Right lobe of liver (tissue), 6 donors: ENCODE measurements around the gene SUPT4H1. TPM values are rescaled to one million over a fixed set of nuclear protein-coding genes. Genes with fewer than 3 reads are reported as not detected.
A peak's percentile ranks its signal among the peaks of the same experiment; 100 is the strongest.

Experiments
- ATAC-seq, 4 donors: fragments of 200-7000 bp; cut with Tn5 transposase; one replicate each; pipeline ENCODE4 v1.9.1; 2020; ENCODE audit warnings: mild to moderate bottlenecking in 4 of 4, moderate library complexity in 4 of 4
- DNase-seq, 3 donors: peaks; one replicate each; pipeline ENCODE4 v3.0.0-alpha.2; 2020
- H3K27ac ChIP-seq, 3 donors: fragments of 200-600 bp; one replicate each; pipeline ENCODE4 v1.8.0; 2022
- H3K27me3 ChIP-seq, 2 donors: fragments of 200-600 bp; one replicate each; pipeline ENCODE4 v1.8.0; 2022
- H3K36me3 ChIP-seq, 4 donors: fragments of 200-600 bp; sonication (generic) in 1 of 4; one replicate each; pipeline versions ENCODE4 v1.5.1 to v1.8.0; 2017 to 2022; ENCODE audit warnings: control low read depth in 1 of 4
- H3K4me1 ChIP-seq, 4 donors: fragments of 200-600 bp; sonication (generic) in 1 of 4; one replicate each; pipeline versions ENCODE4 v1.5.1 to v1.8.0; 2017 to 2022; ENCODE audit warnings: control low read depth in 1 of 4
- H3K4me3 ChIP-seq, 3 donors: fragments of 200-600 bp; one replicate each; pipeline ENCODE4 v1.8.0; 2022
- H3K9me3 ChIP-seq, 4 donors: fragments of 200-600 bp; sonication (generic) in 1 of 4; one replicate each; pipeline versions ENCODE4 v1.5.1 to v1.8.0; 2017 to 2022; ENCODE audit warnings: control low read depth in 1 of 4
- CTCF ChIP-seq, 4 donors: fragments of 200-600 bp in 3 of 4; fragments of 450-650 bp in 1 of 4; IDR thresholded peaks; one replicate each; pipeline versions ENCODE4 v1.5.1 to v1.8.0; 2016 to 2022; ENCODE audit warnings: antibody characterized with exemption in 4 of 4, mild to moderate bottlenecking in 2 of 4
- POLR2A ChIP-seq: fragments of 450-650 bp; IDR thresholded peaks from one replicate; pipeline ENCODE4 v1.6.1; 2017; ENCODE audit warnings: antibody characterized with exemption, mild to moderate bottlenecking
- WGBS: methylation state at CpG from one replicate; pipeline ENCODE4 v1.1.6; 2018; ENCODE audit warnings: low coverage, low lambda C conversion rate; ENCODE audit not compliant: insufficient coverage; ENCODE audit errors: missing lambda C conversion rate; 5-methylcytosine and 5-hydroxymethylcytosine counted together
- intact Hi-C, 2 donors: fragments of 100-400 bp; cut with DNase I; formaldehyde crosslinking; loops; one replicate each; pipeline versions ENCODE4 v1.11.2 to v1.14.1; 2022
- total RNA-seq, 6 experiments: library from RNA; depleted of rRNA in 2 of 6; stranded (reverse); fragments of >200 nt in 2 of 6; fragmentation: NEBNext Ultra II Directional in 3 of 6; extraction: Animal tissue kit (Norgen Biotek cat#: 25700) in 3 of 6; gene quantifications; one replicate each; pipeline versions ENCODE4 v1.1.0 to v1.2.4, GENCODE V29; 2016 to 2023
- donor health status: DM: no; HTN: yes; CAD: no.
- donor health status: DM: no; HTN: no; CAD: no.
- donor health status: DM: no; HTN: no; CAD: no.
- donor health status: DM: no; HTN: yes; CAD: no.
- donor health status: DM: no; HTN: yes; CAD: no.

SUPT4H1 gene
- total RNA-seq, 6 experiments from 2014 or later: 24.8 to 50.9 (median 37.0) TPM

- Histone ChIP-seq H3K36me3 (no peaks in the 10 kb centered on the region), H3K27ac (no peak overlapping the region), H3K4me3 (no peak overlapping the region), H3K4me1 (peaks cover 0 to 82% (median 26%) of the 10 kb centered on the region in 4 donors), H3K27me3 (no peaks in the 10 kb centered on the region), H3K9me3 (no peaks in the 10 kb centered on the region)
- TF ChIP-seq CTCF (IDR thresholded peaks at IDR 0.05) (no peak), POLR2A (no peak)
- no peak for ATAC-seq
- 68% methylated on average over 2 of the region's 3 CpGs for WGBS
- intact Hi-C loops: no loop called here
- no peak for DNase-seq
Observed at GRCh38 chr17:58386708-58387107, 34.7 kb upstream of the SUPT4H1 start.

- Histone ChIP-seq H3K27ac (peak overlapping the region in 2 of 3 donors; percentile 47 to 70), H3K27me3 (no peaks in the 10 kb centered on the region), H3K4me3 (no peak overlapping the region), H3K9me3 (no peaks in the 10 kb centered on the region), H3K36me3 (no peaks in the 10 kb centered on the region), H3K4me1 (peaks cover 0 to 85% (median 31%) of the 10 kb centered on the region in 4 donors)
- TF ChIP-seq CTCF (IDR thresholded peaks at IDR 0.05) (no peak), POLR2A (no peak)
- no peak for ATAC-seq
- intact Hi-C loops: no loop called here
- WGBS: 47% methylated on average over 4 of the region's 4 CpGs
- no peak for DNase-seq
Observed at GRCh38 chr17:58385359-58385899, 33.4 kb upstream of the SUPT4H1 start.

- DNase-seq (no peak), ATAC-seq (no peak)
- TF ChIP-seq CTCF (IDR thresholded peaks at IDR 0.05) (no peak), POLR2A (no peak)
- intact Hi-C loops: no loop called here
- Histone ChIP-seq H3K4me3 (no peak overlapping the region), H3K27ac (peak overlapping the region in 2 of 3 donors; percentile 47 to 70), H3K36me3 (no peaks in the 10 kb centered on the region), H3K4me1 (peaks cover 0 to 85% (median 33%) of the 10 kb centered on the region in 4 donors), H3K27me3 (no peaks in the 10 kb centered on the region), H3K9me3 (no peaks in the 10 kb centered on the region)
- WGBS: 29% methylated on average over 3 of the region's 3 CpGs
Observed at GRCh38 chr17:58384897-58385296, 32.9 kb upstream of the SUPT4H1 start.

- H3K36me3 ChIP-seq: no peaks in the 10 kb centered on the region
- DNase-seq (peak in 2 of 3 donors; percentile 25 to 81), ATAC-seq (peak; percentile 66 to 80 (median 76))
- H3K4me3 ChIP-seq: peak overlapping the region in 1 of 3 donors; percentile 9
- H3K27me3 ChIP-seq: no peaks in the 10 kb centered on the region
- TF ChIP-seq CTCF (IDR thresholded peaks at IDR 0.05): no peak
- no peak for TF ChIP-seq POLR2A
- peaks cover 0 to 83% (median 32%) of the 10 kb centered on the region in 4 donors for H3K4me1 ChIP-seq
- H3K9me3 ChIP-seq: no peaks in the 10 kb centered on the region
- 20% methylated on average over 4 of the region's 4 CpGs for WGBS
- H3K27ac ChIP-seq: peak overlapping the region; percentile 48 to 73 (median 70)
- intact Hi-C loops: no loop called here
Observed at GRCh38 chr17:58383892-58384462, 32.0 kb upstream of the SUPT4H1 start.
